ENCODE measurements around the gene INSYN1. TPM values are rescaled to one million over a fixed set of nuclear protein-coding genes. Genes with fewer than 3 reads are reported as not detected.

The INSYN1 gene
- total RNA-seq, 1 donor: 4.7 TPM

GRCh38 chr15:73750438-73750837 lies 2.7 kb downstream of the INSYN1 start:
- H4K20me1 ChIP-seq (ENCODE audit: insufficient read depth, low read length): no peaks in the 10 kb centered on the region
- no peak overlapping the region for H2AFZ ChIP-seq (ENCODE audit: low read length)
- no peak for TF ChIP-seq CTCF (IDR thresholded peaks at IDR 0.05; ENCODE audit: extremely low read depth, low read depth, low read length)
- H3K27ac ChIP-seq (ENCODE audit: low read depth, low read length): no peak overlapping the region
- no peaks in the 10 kb centered on the region for H3K36me3 ChIP-seq (ENCODE audit: insufficient read depth, low read length)
- H3K4me2 ChIP-seq (ENCODE audit: insufficient read depth, low read length): no peak overlapping the region
- peaks cover 41% of the 10 kb centered on the region for H3K27me3 ChIP-seq (ENCODE audit: insufficient read depth, low read length)
- H3K4me3 ChIP-seq (ENCODE audit: insufficient read depth, low read length): no peak overlapping the region
- DNase-seq (ENCODE audit: insufficient read length, low spot score, missing footprints): no peak
- no peaks in the 10 kb centered on the region for H3K4me1 ChIP-seq (ENCODE audit: insufficient read depth, low read length)
- H3K9me3 ChIP-seq (ENCODE audit: low read depth, low read length): no peaks in the 10 kb centered on the region
- no peaks in the 10 kb centered on the region for H3K79me2 ChIP-seq (ENCODE audit: insufficient read depth, low read length)

- peak; percentile 78 for DNase-seq (ENCODE audit: insufficient read length, low spot score, missing footprints)
- no peaks in the 10 kb centered on the region for H3K4me1 ChIP-seq (ENCODE audit: insufficient read depth, low read length)
- H3K4me2 ChIP-seq (ENCODE audit: insufficient read depth, low read length): no peak overlapping the region
- no peak overlapping the region for H2AFZ ChIP-seq (ENCODE audit: low read length)
- H3K9me3 ChIP-seq (ENCODE audit: low read depth, low read length): no peaks in the 10 kb centered on the region
- H3K4me3 ChIP-seq (ENCODE audit: insufficient read depth, low read length): no peak overlapping the region
- TF ChIP-seq CTCF (IDR thresholded peaks at IDR 0.05; ENCODE audit: extremely low read depth, low read depth, low read length): no peak
- no peak overlapping the region for H3K27ac ChIP-seq (ENCODE audit: low read depth, low read length)
- H4K20me1 ChIP-seq (ENCODE audit: insufficient read depth, low read length): no peaks in the 10 kb centered on the region
- no peaks in the 10 kb centered on the region for H3K36me3 ChIP-seq (ENCODE audit: insufficient read depth, low read length)
- H3K79me2 ChIP-seq (ENCODE audit: insufficient read depth, low read length): no peaks in the 10 kb centered on the region
- H3K27me3 ChIP-seq (ENCODE audit: insufficient read depth, low read length): peaks cover 44% of the 10 kb centered on the region
Measured at GRCh38 chr15:73749971-73750370, 3.2 kb downstream of the INSYN1 start.

DNA sequence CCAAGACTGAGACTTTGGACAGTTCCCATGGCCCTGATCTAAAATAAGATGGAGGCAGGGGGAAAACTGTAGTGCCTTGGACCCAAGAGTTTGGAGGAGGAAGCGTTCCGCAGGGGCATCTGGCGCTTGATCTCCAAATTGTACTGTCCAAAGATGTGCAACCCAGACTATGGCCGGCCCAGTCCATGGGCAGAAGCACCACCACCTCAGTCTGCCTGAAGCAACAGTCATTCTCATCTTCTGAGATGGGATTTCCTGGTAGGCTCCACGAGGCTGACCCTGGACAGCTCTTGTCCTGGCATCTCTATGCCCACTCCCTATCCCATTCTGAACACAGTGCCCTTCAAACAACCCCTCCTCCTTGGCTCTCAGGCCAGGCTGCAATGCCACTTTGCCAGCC lies 3.6 kb downstream of the INSYN1 start:
- Histone ChIP-seq H3K36me3 (ENCODE audit: insufficient read depth, low read length) (no peaks in the 10 kb centered on the region), H3K9me3 (ENCODE audit: low read depth, low read length) (no peaks in the 10 kb centered on the region), H3K27ac (ENCODE audit: low read depth, low read length) (no peak overlapping the region), H4K20me1 (ENCODE audit: insufficient read depth, low read length) (no peaks in the 10 kb centered on the region), H3K4me1 (ENCODE audit: insufficient read depth, low read length) (no peaks in the 10 kb centered on the region), H3K79me2 (ENCODE audit: insufficient read depth, low read length) (no peaks in the 10 kb centered on the region), H3K27me3 (ENCODE audit: insufficient read depth, low read length) (peaks cover 42% of the 10 kb centered on the region), H3K4me2 (ENCODE audit: insufficient read depth, low read length) (no peak overlapping the region), H3K4me3 (ENCODE audit: insufficient read depth, low read length) (no peak overlapping the region), H2AFZ (ENCODE audit: low read length) (no peak overlapping the region)
- peak; percentile 44 for DNase-seq (ENCODE audit: insufficient read length, low spot score, missing footprints)
- no peak for TF ChIP-seq CTCF (IDR thresholded peaks at IDR 0.05; ENCODE audit: extremely low read depth, low read depth, low read length)

DNA sequence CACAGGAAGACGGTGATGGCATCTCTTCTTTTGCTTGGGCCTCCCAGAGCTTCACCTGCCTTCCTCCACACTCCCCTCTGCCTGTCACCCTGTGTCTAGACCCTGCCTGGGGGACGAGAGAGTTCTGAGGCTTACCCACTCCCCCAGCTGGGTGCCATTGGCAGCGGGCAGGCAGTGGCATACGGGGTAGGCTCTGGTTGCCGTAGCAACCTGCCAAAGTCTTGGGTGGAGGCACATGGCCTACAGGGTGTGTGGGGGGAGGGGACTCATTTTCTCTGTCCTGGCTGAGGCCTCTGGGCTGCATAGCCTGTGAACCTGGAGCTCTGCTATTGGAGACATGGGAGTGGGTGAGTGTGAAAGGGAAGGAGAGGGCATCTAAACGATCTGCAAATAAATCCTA lies 4.4 kb downstream of the INSYN1 start:
- Histone ChIP-seq H3K4me3 (ENCODE audit: insufficient read depth, low read length) (no peak overlapping the region), H4K20me1 (ENCODE audit: insufficient read depth, low read length) (no peaks in the 10 kb centered on the region), H3K4me1 (ENCODE audit: insufficient read depth, low read length) (no peaks in the 10 kb centered on the region), H3K4me2 (ENCODE audit: insufficient read depth, low read length) (no peak overlapping the region), H3K9me3 (ENCODE audit: low read depth, low read length) (no peaks in the 10 kb centered on the region), H3K27me3 (ENCODE audit: insufficient read depth, low read length) (peaks cover 34% of the 10 kb centered on the region), H3K36me3 (ENCODE audit: insufficient read depth, low read length) (no peaks in the 10 kb centered on the region), H3K79me2 (ENCODE audit: insufficient read depth, low read length) (no peaks in the 10 kb centered on the region), H3K27ac (ENCODE audit: low read depth, low read length) (no peak overlapping the region), H2AFZ (ENCODE audit: low read length) (no peak overlapping the region)
- DNase-seq (ENCODE audit: insufficient read length, low spot score, missing footprints): peak; percentile 49
- no peak for TF ChIP-seq CTCF (IDR thresholded peaks at IDR 0.05; ENCODE audit: extremely low read depth, low read depth, low read length)
